DOHH2 (cell line): ENCODE measurements around the gene ZMAT5.

Experiments
- H3F3A ChIP-seq: fragments of 200-600 bp; sonication (generic), shearing (Covaris generic); 2 replicates; pipeline ENCODE4 v1.6.0; 2016; ENCODE audit warnings: antibody characterized with exemption, mild to moderate bottlenecking; ENCODE audit not compliant: control insufficient read depth, insufficient read depth
- H3K27ac ChIP-seq: fragments of 200-600 bp; sonication (generic); 2 replicates; pipeline ENCODE4 v1.5.1; 2014; ENCODE audit warnings: low read depth, mild to moderate bottlenecking, low read length, moderate library complexity
- H3K27me3 ChIP-seq: fragments of 200-600 bp; sonication (generic); 2 replicates; pipeline ENCODE4 v1.6.1; 2014; ENCODE audit warnings: mild to moderate bottlenecking, low read length, mixed read lengths; ENCODE audit not compliant: control insufficient read depth
- H3K36me3 ChIP-seq: fragments of 200-600 bp; sonication (generic); 2 replicates; pipeline ENCODE4 v1.6.1; 2014; ENCODE audit warnings: mild to moderate bottlenecking, low read length, moderate library complexity, mixed read lengths; ENCODE audit not compliant: control insufficient read depth
- H3K4me1 ChIP-seq: fragments of 200-600 bp; sonication (generic); 2 replicates; pipeline ENCODE4 v1.6.1; 2014; ENCODE audit warnings: mild to moderate bottlenecking, low read length, mixed read lengths; ENCODE audit not compliant: control insufficient read depth
- H3K4me2 ChIP-seq: fragments of 200-600 bp; sonication (generic); 2 replicates; pipeline ENCODE4 v1.6.0; 2014; ENCODE audit warnings: mild to moderate bottlenecking, low read length, moderate library complexity
- H3K4me3 ChIP-seq: fragments of 200-600 bp; sonication (generic); 2 replicates; pipeline ENCODE4 v1.5.1; 2014; ENCODE audit warnings: mild to moderate bottlenecking, low read length, mixed read lengths
- H3K79me2 ChIP-seq: fragments of 200-600 bp; sonication (generic); 2 replicates; pipeline ENCODE4 v1.6.1; 2014; ENCODE audit warnings: mild to moderate bottlenecking, low read length, mixed read lengths; ENCODE audit not compliant: control insufficient read depth
- H3K9me2 ChIP-seq: fragments of 200-600 bp; sonication (generic); replicated peaks from 2 replicates; pipeline ENCODE4 v1.6.1; 2014; ENCODE audit warnings: mild to moderate bottlenecking, low read length, mixed read lengths; ENCODE audit not compliant: control insufficient read depth
- H3K9me3 ChIP-seq: fragments of 200-600 bp; sonication (generic); 2 replicates; pipeline ENCODE4 v1.6.1; 2014; ENCODE audit warnings: antibody characterized with exemption, low read length, mixed read lengths; ENCODE audit not compliant: control insufficient read depth, insufficient read depth
- H4K20me1 ChIP-seq: fragments of 200-600 bp; sonication (generic); 2 replicates; pipeline ENCODE4 v1.6.0; 2014; ENCODE audit warnings: low read depth, mild to moderate bottlenecking, antibody characterized with exemption, low read length, moderate library complexity; ENCODE audit not compliant: control insufficient read depth, insufficient read depth
- CTCF ChIP-seq: fragments of 200-600 bp; sonication (generic); IDR thresholded peaks from one replicate; pipeline ENCODE4 v1.5.1; 2014; ENCODE audit warnings: antibody characterized with exemption, mild to moderate bottlenecking, low read depth, low read length; ENCODE audit not compliant: poor library complexity, severe bottlenecking
- EZH2phosphoT487 ChIP-seq: fragments of 200-600 bp; sonication (generic); IDR thresholded peaks from 2 replicates; pipeline ENCODE4 v1.6.1; 2017; ENCODE audit warnings: borderline replicate concordance, mild to moderate bottlenecking, antibody characterized with exemption, low read length, moderate library complexity, mixed read lengths

Gene ZMAT5

GRCh38 chr22:29726512-29727130 is 40.2 kb downstream of the ZMAT5 start:
- no peaks in the 10 kb centered on the region for H3K36me3 ChIP-seq
- H3K4me1 ChIP-seq, result no peaks in the 10 kb centered on the region
- TF ChIP-seq EZH2phosphoT487 (no peak), CTCF (no peak)
- H3K79me2 ChIP-seq, result no peaks in the 10 kb centered on the region
- no peaks in the 10 kb centered on the region for H4K20me1 ChIP-seq
- no peaks in the 10 kb centered on the region for H3K9me3 ChIP-seq
- H3K27me3 ChIP-seq, result no peaks in the 10 kb centered on the region
- no peak overlapping the region for H3K4me2 ChIP-seq
- no peak overlapping the region for H3K27ac ChIP-seq
- no peaks in the 10 kb centered on the region for H3F3A ChIP-seq
- no peak overlapping the region for H3K4me3 ChIP-seq
- no peaks in the 10 kb centered on the region for H3K9me2 ChIP-seq

- no peaks in the 10 kb centered on the region for H3K9me3 ChIP-seq
- H3K4me3 ChIP-seq, result no peak overlapping the region
- no peaks in the 10 kb centered on the region for H3F3A ChIP-seq
- no peaks in the 10 kb centered on the region for H4K20me1 ChIP-seq
- H3K4me2 ChIP-seq, result no peak overlapping the region
- H3K4me1 ChIP-seq, result no peaks in the 10 kb centered on the region
- no peak for TF ChIP-seq CTCF
- TF ChIP-seq EZH2phosphoT487, result no peak
- no peaks in the 10 kb centered on the region for H3K36me3 ChIP-seq
- no peaks in the 10 kb centered on the region for H3K79me2 ChIP-seq
- no peak overlapping the region for H3K27ac ChIP-seq
- no peaks in the 10 kb centered on the region for H3K27me3 ChIP-seq
- H3K9me2 ChIP-seq, result no peaks in the 10 kb centered on the region
Observed at GRCh38 chr22:29726106-29726505, 40.7 kb downstream of the ZMAT5 start.

GRCh38 chr22:29724843-29725242 is 42.0 kb downstream of the ZMAT5 start:
- H3K27ac ChIP-seq, result no peak overlapping the region
- H4K20me1 ChIP-seq, result no peaks in the 10 kb centered on the region
- no peaks in the 10 kb centered on the region for H3K9me2 ChIP-seq
- H3K36me3 ChIP-seq, result no peaks in the 10 kb centered on the region
- no peak overlapping the region for H3K4me2 ChIP-seq
- no peaks in the 10 kb centered on the region for H3F3A ChIP-seq
- no peaks in the 10 kb centered on the region for H3K4me1 ChIP-seq
- H3K27me3 ChIP-seq, result no peaks in the 10 kb centered on the region
- TF ChIP-seq EZH2phosphoT487 (no peak), CTCF (no peak)
- no peaks in the 10 kb centered on the region for H3K79me2 ChIP-seq
- no peaks in the 10 kb centered on the region for H3K9me3 ChIP-seq
- H3K4me3 ChIP-seq, result no peak overlapping the region
